Ishikawa (cell line): ENCODE measurements around the gene CAMTA1.

Experiments
- CEBPB ChIP-seq: IDR thresholded peaks from 2 replicates; pipeline ENCODE4 v1.6.1; 2012
- CREB1 ChIP-seq: IDR thresholded peaks from 2 replicates; pipeline ENCODE4 v1.6.1; 2012; ENCODE audit warnings: low read depth
- EGR1 ChIP-seq: IDR thresholded peaks from 2 replicates; pipeline ENCODE4 v1.6.1; 2012
- EP300 ChIP-seq: IDR thresholded peaks from 2 replicates; pipeline ENCODE4 v1.6.1; 2012; ENCODE audit warnings: borderline replicate concordance
- FOXM1 ChIP-seq: IDR thresholded peaks from 2 replicates; pipeline ENCODE4 v1.6.1; 2012; ENCODE audit warnings: low read depth, borderline replicate concordance
- NFIC ChIP-seq: IDR thresholded peaks from 2 replicates; pipeline ENCODE4 v1.6.1; 2012
- RAD21 ChIP-seq: IDR thresholded peaks from 2 replicates; pipeline ENCODE4 v1.6.1; 2012; ENCODE audit warnings: low read depth
- TAF1 ChIP-seq: IDR thresholded peaks from 2 replicates; pipeline ENCODE4 v1.6.1; 2012; ENCODE audit warnings: low read depth, mild to moderate bottlenecking
- TCF12 ChIP-seq: IDR thresholded peaks from 2 replicates; pipeline ENCODE4 v1.6.1; 2012; ENCODE audit warnings: low read depth
- TEAD4 ChIP-seq: IDR thresholded peaks from 2 replicates; pipeline ENCODE4 v1.6.1; 2012
- YY1 ChIP-seq: IDR thresholded peaks from 2 replicates; pipeline ENCODE4 v1.6.1; 2012; ENCODE audit warnings: low read depth
- ZBTB7A ChIP-seq: IDR thresholded peaks from 2 replicates; pipeline ENCODE4 v1.6.1; 2012; ENCODE audit warnings: low read depth
- TF ChIP-seq, protein P1 (sequence below): IDR thresholded peaks from 2 replicates; pipeline ENCODE4 v1.6.1; 2012; ENCODE audit warnings: low read depth, mild to moderate bottlenecking
- TF ChIP-seq, protein P2 (sequence below): IDR thresholded peaks from 2 replicates; pipeline ENCODE4 v1.6.1; 2012
- TF ChIP-seq, protein P3 (sequence below): IDR thresholded peaks from 2 replicates; pipeline ENCODE4 v1.6.1; 2012

CAMTA1 gene

DNA sequence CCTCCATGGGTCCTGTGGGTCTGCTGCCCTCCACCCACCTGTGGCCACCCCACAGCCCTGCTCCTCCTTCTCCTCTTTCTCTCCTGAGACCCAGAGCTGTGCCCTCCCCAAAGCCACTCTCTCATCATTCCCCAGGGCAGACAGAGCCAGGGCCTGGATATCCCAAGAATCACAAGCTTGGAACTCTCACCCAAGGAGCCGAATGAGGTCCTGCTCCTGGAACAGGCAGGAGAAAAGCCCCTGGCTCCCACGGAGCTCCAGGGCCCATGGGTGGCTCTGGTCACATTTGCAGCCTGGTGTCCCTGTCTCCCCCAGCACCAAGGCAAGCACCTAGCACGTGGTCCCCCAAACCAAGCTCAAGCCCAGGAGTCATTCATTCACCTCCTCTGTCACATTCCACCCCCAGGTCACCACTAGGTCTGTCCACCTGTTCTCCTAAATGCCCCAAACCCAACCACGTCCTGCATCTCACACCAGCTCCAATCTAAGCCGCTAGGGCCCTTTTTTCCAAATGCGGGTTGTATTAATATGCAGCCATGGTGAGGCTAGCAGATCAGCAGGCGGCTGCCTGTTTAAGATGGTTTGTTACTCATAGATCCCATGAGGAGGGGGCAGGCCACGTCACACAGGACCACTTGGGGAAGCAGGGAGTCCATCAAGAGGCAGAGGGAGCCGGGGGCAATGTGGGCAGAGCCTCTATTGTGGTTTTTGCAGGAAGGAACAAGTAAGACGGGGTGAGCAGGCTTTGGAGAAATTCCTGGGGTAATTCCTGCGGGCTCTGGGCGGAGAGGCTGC, 770.3 kb downstream of the CAMTA1 start:
- TF ChIP-seq, protein P1, sequence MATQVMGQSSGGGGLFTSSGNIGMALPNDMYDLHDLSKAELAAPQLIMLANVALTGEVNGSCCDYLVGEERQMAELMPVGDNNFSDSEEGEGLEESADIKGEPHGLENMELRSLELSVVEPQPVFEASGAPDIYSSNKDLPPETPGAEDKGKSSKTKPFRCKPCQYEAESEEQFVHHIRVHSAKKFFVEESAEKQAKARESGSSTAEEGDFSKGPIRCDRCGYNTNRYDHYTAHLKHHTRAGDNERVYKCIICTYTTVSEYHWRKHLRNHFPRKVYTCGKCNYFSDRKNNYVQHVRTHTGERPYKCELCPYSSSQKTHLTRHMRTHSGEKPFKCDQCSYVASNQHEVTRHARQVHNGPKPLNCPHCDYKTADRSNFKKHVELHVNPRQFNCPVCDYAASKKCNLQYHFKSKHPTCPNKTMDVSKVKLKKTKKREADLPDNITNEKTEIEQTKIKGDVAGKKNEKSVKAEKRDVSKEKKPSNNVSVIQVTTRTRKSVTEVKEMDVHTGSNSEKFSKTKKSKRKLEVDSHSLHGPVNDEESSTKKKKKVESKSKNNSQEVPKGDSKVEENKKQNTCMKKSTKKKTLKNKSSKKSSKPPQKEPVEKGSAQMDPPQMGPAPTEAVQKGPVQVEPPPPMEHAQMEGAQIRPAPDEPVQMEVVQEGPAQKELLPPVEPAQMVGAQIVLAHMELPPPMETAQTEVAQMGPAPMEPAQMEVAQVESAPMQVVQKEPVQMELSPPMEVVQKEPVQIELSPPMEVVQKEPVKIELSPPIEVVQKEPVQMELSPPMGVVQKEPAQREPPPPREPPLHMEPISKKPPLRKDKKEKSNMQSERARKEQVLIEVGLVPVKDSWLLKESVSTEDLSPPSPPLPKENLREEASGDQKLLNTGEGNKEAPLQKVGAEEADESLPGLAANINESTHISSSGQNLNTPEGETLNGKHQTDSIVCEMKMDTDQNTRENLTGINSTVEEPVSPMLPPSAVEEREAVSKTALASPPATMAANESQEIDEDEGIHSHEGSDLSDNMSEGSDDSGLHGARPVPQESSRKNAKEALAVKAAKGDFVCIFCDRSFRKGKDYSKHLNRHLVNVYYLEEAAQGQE: no peak
- TF ChIP-seq TAF1: no peak
- TF ChIP-seq CEBPB: no peak
- TF ChIP-seq TEAD4: no peak
- TF ChIP-seq ZBTB7A: no peak
- no peak for TF ChIP-seq YY1
- TF ChIP-seq, protein P2, sequence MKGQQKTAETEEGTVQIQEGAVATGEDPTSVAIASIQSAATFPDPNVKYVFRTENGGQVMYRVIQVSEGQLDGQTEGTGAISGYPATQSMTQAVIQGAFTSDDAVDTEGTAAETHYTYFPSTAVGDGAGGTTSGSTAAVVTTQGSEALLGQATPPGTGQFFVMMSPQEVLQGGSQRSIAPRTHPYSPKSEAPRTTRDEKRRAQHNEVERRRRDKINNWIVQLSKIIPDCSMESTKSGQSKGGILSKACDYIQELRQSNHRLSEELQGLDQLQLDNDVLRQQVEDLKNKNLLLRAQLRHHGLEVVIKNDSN: no peak
- no peak for TF ChIP-seq TCF12
- TF ChIP-seq FOXM1: no peak

DNA sequence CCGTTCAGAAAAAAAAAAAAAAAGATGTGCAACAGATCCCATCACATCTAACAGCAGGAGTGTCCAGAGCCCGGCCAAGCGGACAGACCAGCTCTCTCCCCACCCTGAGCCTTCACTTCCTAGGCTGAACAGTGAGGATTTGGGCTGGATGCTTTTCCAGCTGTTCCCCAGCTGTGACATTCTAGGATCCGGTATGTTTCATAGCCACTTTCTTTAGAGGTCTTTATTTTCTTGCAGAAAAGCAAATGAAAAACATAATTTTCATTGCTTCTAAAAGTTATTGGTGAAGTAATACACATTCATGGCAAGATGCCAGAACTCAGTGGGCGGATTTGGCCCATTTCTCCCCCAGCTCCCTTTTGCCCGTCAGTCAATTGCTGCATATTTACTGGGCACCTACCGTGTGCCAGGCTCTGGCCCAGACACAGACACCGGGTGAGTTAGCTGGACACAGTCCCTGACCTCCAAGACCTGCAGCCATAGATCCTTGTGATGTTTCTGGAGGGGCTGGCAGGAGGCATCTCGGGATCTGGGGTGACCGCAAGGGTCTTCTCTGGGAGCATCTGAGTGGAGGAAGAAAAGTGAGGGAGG, 772.1 kb downstream of the CAMTA1 start:
- TF ChIP-seq FOXM1 (no peak), CREB1 (no peak), YY1 (no peak), TAF1 (no peak), TEAD4 (no peak), EP300 (no peak), CEBPB (no peak), NFIC (no peak), EGR1 (no peak), TCF12 (no peak), RAD21 (no peak)
- TF ChIP-seq, protein P1: no peak
- TF ChIP-seq, protein P3, sequence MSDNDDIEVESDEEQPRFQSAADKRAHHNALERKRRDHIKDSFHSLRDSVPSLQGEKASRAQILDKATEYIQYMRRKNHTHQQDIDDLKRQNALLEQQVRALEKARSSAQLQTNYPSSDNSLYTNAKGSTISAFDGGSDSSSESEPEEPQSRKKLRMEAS: no peak
- TF ChIP-seq, protein P2: no peak

DNA sequence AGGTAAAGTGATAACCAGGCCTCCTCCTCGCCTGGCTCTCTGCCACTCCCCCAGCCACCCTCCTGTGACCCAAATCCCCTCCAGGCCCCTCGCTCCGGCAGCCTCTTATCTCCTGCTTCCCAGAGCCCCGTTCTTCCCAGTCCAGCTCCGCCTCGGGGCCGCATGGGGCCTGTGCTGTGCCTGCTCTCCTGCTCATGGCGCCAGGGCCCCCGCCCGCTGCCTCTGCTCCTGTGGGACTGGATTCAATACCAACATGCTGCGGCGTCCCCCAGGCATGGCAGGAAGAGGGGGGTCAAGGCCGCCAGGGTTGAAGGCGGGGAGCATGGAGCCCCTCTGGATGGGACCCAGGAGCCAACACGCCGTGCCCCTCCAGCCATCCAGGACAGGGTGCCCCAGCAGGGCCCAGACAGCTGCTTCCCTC, 772.8 kb downstream of the CAMTA1 start:
- TF ChIP-seq RAD21 (no peak), EP300 (no peak), CREB1 (no peak), TCF12 (no peak), ZBTB7A (no peak), YY1 (no peak), TEAD4 (no peak), FOXM1 (no peak)
- TF ChIP-seq, protein P2: no peak
- TF ChIP-seq, protein P3: no peak
- TF ChIP-seq, protein P1: no peak

DNA sequence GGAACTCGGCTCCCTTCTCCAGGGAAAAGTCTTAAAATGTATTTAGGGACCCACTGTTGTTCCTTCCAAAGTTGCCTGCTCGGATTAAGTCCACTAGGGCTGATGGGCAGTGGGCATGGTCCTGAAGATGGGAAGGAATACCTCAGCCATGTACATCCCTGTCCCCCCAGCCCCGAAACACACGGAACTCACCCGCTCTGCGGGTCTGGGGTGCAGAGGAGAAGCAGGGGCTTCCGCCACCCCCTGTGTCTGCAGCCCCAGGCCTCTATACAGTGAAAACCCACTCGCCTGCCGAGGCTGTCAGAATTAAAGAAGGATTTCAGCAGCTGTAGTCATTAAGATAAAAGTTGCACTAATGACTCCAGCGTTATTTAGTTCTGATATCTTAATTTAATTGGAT, 773.2 kb downstream of the CAMTA1 start:
- TF ChIP-seq TEAD4 (no peak), CREB1 (no peak), RAD21 (no peak)
